Parathyroid adenoma (tissue), 2 donors: Measurements from ENCODE around the gene ZNF304.
A peak's percentile ranks its signal among the peaks of the same experiment; 100 is the strongest.

Experiments
- H2AFZ ChIP-seq: fragments of 300-600 bp; sonication (generic); one replicate; pipeline ENCODE4 v1.7.0; 2017; ENCODE audit warnings: antibody characterized with exemption, mild to moderate bottlenecking
- H3K27ac ChIP-seq: fragments of 300-600 bp; sonication (generic); one replicate; pipeline ENCODE4 v1.7.0; 2017
- H3K27me3 ChIP-seq: fragments of 300-600 bp; sonication (generic); one replicate; pipeline ENCODE4 v1.7.0; 2017; ENCODE audit warnings: low read length; ENCODE audit not compliant: control insufficient read depth, insufficient read depth
- H3K36me3 ChIP-seq: fragments of 300-600 bp; sonication (generic); one replicate; pipeline ENCODE4 v1.7.0; 2017; ENCODE audit warnings: low read length; ENCODE audit not compliant: control insufficient read depth, insufficient read depth
- H3K4me1 ChIP-seq: fragments of 300-600 bp; sonication (generic); one replicate; pipeline ENCODE4 v1.7.0; 2017; ENCODE audit warnings: control low read depth
- H3K4me2 ChIP-seq: fragments of 300-600 bp; sonication (generic); one replicate; pipeline ENCODE4 v1.7.0; 2017; ENCODE audit warnings: low read length
- H3K4me3 ChIP-seq: fragments of 300-600 bp; sonication (generic); one replicate; pipeline ENCODE4 v1.7.0; 2017; ENCODE audit warnings: low read depth, low read length
- H3K79me2 ChIP-seq: fragments of 300-600 bp; sonication (generic); one replicate; pipeline ENCODE4 v1.7.0; 2017; ENCODE audit warnings: control low read depth
- H3K9ac ChIP-seq: fragments of 300-600 bp; sonication (generic); one replicate; pipeline ENCODE4 v1.7.0; 2017; ENCODE audit warnings: mild to moderate bottlenecking
- H3K9me3 ChIP-seq: fragments of 300-600 bp; sonication (generic); one replicate; pipeline ENCODE4 v1.7.0; 2017; ENCODE audit warnings: low read length; ENCODE audit not compliant: control insufficient read depth
- CTCF ChIP-seq: fragments of 300-600 bp; sonication (generic); IDR thresholded peaks from one replicate; pipeline ENCODE4 v1.7.0; 2017; ENCODE audit warnings: antibody characterized with exemption, mild to moderate bottlenecking
- donor health status: primary hyperparathyroidism.

The ZNF304 gene

GRCh38 chr19:57308514-57308913, 42.6 kb upstream of the ZNF304 start:
- Histone ChIP-seq H3K79me2 (peaks cover 11% of the 10 kb centered on the region), H3K4me3 (no peak overlapping the region), H3K4me1 (no peaks in the 10 kb centered on the region), H3K27ac (no peak overlapping the region), H3K27me3 (no peaks in the 10 kb centered on the region), H3K36me3 (no peaks in the 10 kb centered on the region), H3K9me3 (no peaks in the 10 kb centered on the region), H3K9ac (no peak overlapping the region), H3K4me2 (no peak overlapping the region), H2AFZ (no peak overlapping the region)
- no peak for TF ChIP-seq CTCF

- Histone ChIP-seq H3K9ac (no peak overlapping the region), H3K4me3 (no peak overlapping the region), H3K79me2 (peaks cover 11% of the 10 kb centered on the region), H2AFZ (no peak overlapping the region), H3K4me1 (no peaks in the 10 kb centered on the region), H3K27me3 (no peaks in the 10 kb centered on the region), H3K36me3 (no peaks in the 10 kb centered on the region), H3K27ac (no peak overlapping the region), H3K9me3 (no peaks in the 10 kb centered on the region), H3K4me2 (no peak overlapping the region)
- no peak for TF ChIP-seq CTCF
These were observed 40.3 kb upstream of the ZNF304 start for GRCh38 chr19:57310792-57311191.

- Histone ChIP-seq H3K4me2 (no peak overlapping the region), H3K9me3 (no peaks in the 10 kb centered on the region), H3K36me3 (no peaks in the 10 kb centered on the region), H2AFZ (no peak overlapping the region), H3K27me3 (no peaks in the 10 kb centered on the region), H3K27ac (no peak overlapping the region), H3K9ac (no peak overlapping the region), H3K4me1 (no peaks in the 10 kb centered on the region), H3K4me3 (no peak overlapping the region), H3K79me2 (peaks cover 11% of the 10 kb centered on the region)
- TF ChIP-seq CTCF = no peak
These were observed 36.9 kb upstream of the ZNF304 start for GRCh38 chr19:57314146-57314545.

DNA sequence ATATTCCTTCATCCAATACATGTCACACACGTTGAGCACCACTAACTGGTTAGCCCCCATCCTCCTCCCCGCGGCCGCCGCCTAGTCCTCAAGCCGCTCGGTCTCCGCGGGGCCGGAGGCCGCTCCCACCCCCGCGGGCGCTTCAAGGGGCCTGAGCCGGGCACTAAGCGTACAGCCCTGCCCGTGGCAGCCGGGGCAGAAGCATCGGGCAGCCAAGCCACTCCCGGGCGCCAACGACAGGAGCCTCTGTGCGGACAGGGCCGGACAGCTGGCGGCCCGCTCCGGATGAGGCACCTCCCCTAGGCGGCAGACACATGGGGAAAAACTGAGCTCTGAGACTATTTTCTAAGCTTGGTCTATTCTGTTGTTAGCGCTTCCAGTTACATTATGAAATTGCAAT, 33.6 kb upstream of the ZNF304 start:
- no peak overlapping the region for H3K27ac ChIP-seq
- H3K27me3 ChIP-seq = no peaks in the 10 kb centered on the region
- no peak for TF ChIP-seq CTCF
- peaks cover 22% of the 10 kb centered on the region for H3K79me2 ChIP-seq
- H3K9me3 ChIP-seq = no peaks in the 10 kb centered on the region
- no peak overlapping the region for H3K4me2 ChIP-seq
- H3K9ac ChIP-seq = no peak overlapping the region
- H2AFZ ChIP-seq = peak overlapping the region; percentile 47
- H3K36me3 ChIP-seq = no peaks in the 10 kb centered on the region
- H3K4me3 ChIP-seq = no peak overlapping the region
- H3K4me1 ChIP-seq = peaks cover 3% of the 10 kb centered on the region

GRCh38 chr19:57319869-57320179, 31.2 kb upstream of the ZNF304 start:
- Histone ChIP-seq H3K27ac (peak overlapping the region; percentile 91), H3K9ac (no peak overlapping the region), H3K9me3 (no peaks in the 10 kb centered on the region), H3K4me3 (peak overlapping the region; percentile 94), H3K4me1 (peaks cover 3% of the 10 kb centered on the region), H3K27me3 (no peaks in the 10 kb centered on the region), H3K36me3 (no peaks in the 10 kb centered on the region), H3K79me2 (peaks cover 29% of the 10 kb centered on the region), H2AFZ (peak overlapping the region; percentile 94), H3K4me2 (peak overlapping the region; percentile 86)
- TF ChIP-seq CTCF = no peak
